GM12878 (cell line): Measurements from ENCODE around the gene MAP1S. TPM values are rescaled to one million over a fixed set of nuclear protein-coding genes. Genes with fewer than 3 reads are reported as not detected.

ENCODE experiments used
- BCLAF1 ChIP-seq: fragments of 450-650 bp; IDR thresholded peaks from 2 replicates; pipeline ENCODE4 v1.6.1; 2017; ENCODE audit warnings: antibody characterized with exemption, mild to moderate bottlenecking, moderate library complexity
- BMI1 ChIP-seq: fragments of 450-650 bp; IDR thresholded peaks from 2 replicates; pipeline ENCODE4 v1.6.1; 2016; ENCODE audit warnings: mild to moderate bottlenecking, moderate library complexity, borderline replicate concordance
- CBX3 ChIP-seq: fragments of 200-600 bp; sonication (generic); IDR thresholded peaks from 2 replicates; pipeline ENCODE4 v1.6.1; 2016; ENCODE audit warnings: low read depth, borderline replicate concordance
- CREB1 ChIP-seq: IDR thresholded peaks from 2 replicates; pipeline ENCODE4 v1.6.1; 2012; ENCODE audit warnings: low read depth, mild to moderate bottlenecking, inconsistent platforms
- HDAC6 ChIP-seq: fragments of 200-600 bp; sonication (generic); IDR thresholded peaks from one replicate; pipeline ENCODE4 v1.8.0; 2017; ENCODE audit warnings: antibody characterized with exemption; ENCODE audit not compliant: unreplicated experiment
- IKZF1 ChIP-seq: fragments of 450-650 bp; conservative IDR thresholded peaks from 2 replicates; pipeline ENCODE4 v1.6.1; 2017; ENCODE audit warnings: antibody characterized with exemption, mild to moderate bottlenecking
- NBN ChIP-seq: fragments of 450-650 bp; IDR thresholded peaks from 2 replicates; pipeline ENCODE4 v1.6.1; 2016
- PAX5 ChIP-seq: IDR thresholded peaks from 2 replicates; pipeline ENCODE4 v1.6.1; 2011; ENCODE audit warnings: low read depth, low read length, borderline replicate concordance
- PAX8 ChIP-seq: fragments of 450-650 bp; IDR thresholded peaks from 2 replicates; pipeline ENCODE4 v1.6.1; 2017; ENCODE audit warnings: mild to moderate bottlenecking, moderate library complexity
- SMARCA5 ChIP-seq: fragments of 450-650 bp; IDR thresholded peaks from 2 replicates; pipeline ENCODE4 v1.6.1; 2017; ENCODE audit warnings: mild to moderate bottlenecking
- SRF ChIP-seq, 2 experiments: IDR thresholded peaks; 2 replicates each; pipeline ENCODE4 v1.6.1; 2011; ENCODE audit warnings: low read depth in 2 of 2, low read length in 2 of 2, mild to moderate bottlenecking in 1 of 2, moderate library complexity in 1 of 2
- STAT1 ChIP-seq: fragments of 450-650 bp; conservative IDR thresholded peaks from 2 replicates; pipeline ENCODE4 v1.6.1; 2014; ENCODE audit warnings: antibody characterized with exemption, mild to moderate bottlenecking
- TCF7 ChIP-seq: IDR thresholded peaks from 2 replicates; pipeline ENCODE4 v1.6.1; 2014; ENCODE audit warnings: antibody characterized with exemption, borderline replicate concordance
- ZBTB11 ChIP-seq: fragments of 450-650 bp; formaldehyde crosslinking; IDR thresholded peaks from 2 replicates; pipeline ENCODE4 v1.5.0; 2022; ENCODE audit warnings: mild to moderate bottlenecking, missing genetic modification characterization
- polyA plus RNA-seq, 11 experiments: library from polyadenylated mRNA; depleted of rRNA in 4 of 11; unstranded in 6 of 11; stranded (reverse) in 5 of 11; fragments of >200 nt; fragmentation: Nextera tagmentation in 4 of 11; fragmentation: Illumina TruSeq in 1 of 11; extraction: Ambion mirVana in 4 of 11; extraction: Trizol in 1 of 11; gene quantifications; 1 replicate in 1 of 11; 2 replicates in 10 of 11; pipeline versions ENCODE4 v1.2.1 to v1.2.3, GENCODE V29; 2011 to 2016; ENCODE audit warnings: inconsistent platforms in 2 of 11, missing spikeins in 2 of 11, low read depth in 1 of 11
- total RNA-seq, 4 experiments: library from RNA; depleted of rRNA in 3 of 4; stranded (reverse); fragments of >200 nt in 3 of 4; fragmentation: Illumina TruSeq in 1 of 4; extraction: Trizol in 1 of 4; gene quantifications; 2 replicates each; pipeline versions ENCODE4 v1.2.1 to v1.2.3, GENCODE V29; 2013 to 2021
- TF ChIP-seq, protein P1 (sequence below): fragments of 450-650 bp; IDR thresholded peaks from 2 replicates; pipeline ENCODE4 v1.6.1; 2017; ENCODE audit warnings: mild to moderate bottlenecking
- TF ChIP-seq, protein P2 (sequence below): fragments of 450-650 bp; IDR thresholded peaks from 2 replicates; pipeline ENCODE4 v1.6.1; 2016; ENCODE audit warnings: mild to moderate bottlenecking
- TF ChIP-seq, protein P3 (sequence below): fragments of 150-350 bp; IDR thresholded peaks from 2 replicates; pipeline ENCODE4 v1.6.1; 2016; ENCODE audit warnings: low read depth, low read length

The MAP1S gene
- total and polyA plus RNA-seq, 10 of the 15 experiments (the other 5 are each of a cell fraction or from before 2014, with no cell fraction given): 2.1 to 63.9 (median 15.0) TPM

DNA sequence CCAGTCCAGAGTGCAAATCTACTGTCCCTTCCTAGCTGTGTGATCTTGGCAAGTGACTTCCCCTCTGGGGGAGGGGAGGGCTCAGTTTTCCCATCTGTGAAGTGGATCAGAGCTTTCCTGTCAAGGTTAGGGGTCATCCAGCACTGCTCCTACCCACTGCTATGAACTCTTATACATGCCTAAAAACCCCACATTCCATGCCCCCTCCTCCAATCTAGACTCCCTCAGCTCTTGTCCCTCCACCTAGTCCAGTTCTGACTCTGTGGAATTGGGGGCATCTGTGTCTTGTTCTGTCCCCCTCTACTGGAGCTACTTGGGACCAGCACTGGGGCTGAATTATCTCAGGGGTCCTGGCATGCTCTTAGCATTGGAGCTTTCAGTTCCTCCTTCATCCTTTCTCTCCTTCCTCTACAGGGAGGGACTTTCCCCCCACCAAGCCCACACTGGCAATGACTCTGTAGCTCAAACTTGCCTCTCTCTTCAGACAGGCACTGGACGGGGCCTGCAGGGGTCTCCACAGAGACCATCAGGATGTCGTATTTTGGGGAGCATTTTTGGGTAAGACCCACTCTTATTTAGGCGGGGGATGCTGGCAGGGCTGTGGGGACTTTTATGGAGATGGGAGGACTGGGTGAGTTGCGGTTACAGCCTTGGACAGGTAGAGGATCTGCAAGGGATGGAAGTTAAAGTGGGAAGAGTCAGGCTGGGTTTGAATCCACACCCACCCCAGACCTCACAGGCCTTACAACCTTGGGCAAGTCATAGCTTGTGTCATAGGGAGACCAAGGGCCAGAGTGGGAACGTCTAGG lies 35.6 kb downstream of the MAP1S start (continued):
- TF ChIP-seq CBX3 (no peak), IKZF1 (peak; percentile 88), TCF7 (no peak), CREB1 (peak; percentile 54), PAX5 (peak; percentile 64; the same call in 1 of the 2 replicates), BMI1 (peak; percentile 61; the same call in 1 of the 2 replicates), NBN (peak; percentile 88), HDAC6 (no peak), ZBTB11 (no peak), BCLAF1 (no peak), PAX8 (no peak), SRF (IDR thresholded peaks at IDR 0.05; ENCODE audit: low read depth in 2 of 2, low read length in 2 of 2) (no peak), STAT1 (peak; percentile 17; the same call in 1 of the 2 replicates), SMARCA5 (peak; percentile 99)
- TF ChIP-seq, protein P1, sequence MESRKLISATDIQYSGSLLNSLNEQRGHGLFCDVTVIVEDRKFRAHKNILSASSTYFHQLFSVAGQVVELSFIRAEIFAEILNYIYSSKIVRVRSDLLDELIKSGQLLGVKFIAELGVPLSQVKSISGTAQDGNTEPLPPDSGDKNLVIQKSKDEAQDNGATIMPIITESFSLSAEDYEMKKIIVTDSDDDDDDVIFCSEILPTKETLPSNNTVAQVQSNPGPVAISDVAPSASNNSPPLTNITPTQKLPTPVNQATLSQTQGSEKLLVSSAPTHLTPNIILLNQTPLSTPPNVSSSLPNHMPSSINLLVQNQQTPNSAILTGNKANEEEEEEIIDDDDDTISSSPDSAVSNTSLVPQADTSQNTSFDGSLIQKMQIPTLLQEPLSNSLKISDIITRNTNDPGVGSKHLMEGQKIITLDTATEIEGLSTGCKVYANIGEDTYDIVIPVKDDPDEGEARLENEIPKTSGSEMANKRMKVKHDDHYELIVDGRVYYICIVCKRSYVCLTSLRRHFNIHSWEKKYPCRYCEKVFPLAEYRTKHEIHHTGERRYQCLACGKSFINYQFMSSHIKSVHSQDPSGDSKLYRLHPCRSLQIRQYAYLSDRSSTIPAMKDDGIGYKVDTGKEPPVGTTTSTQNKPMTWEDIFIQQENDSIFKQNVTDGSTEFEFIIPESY: no peak; the same call in 1 of the 2 replicates
- TF ChIP-seq, protein P2, sequence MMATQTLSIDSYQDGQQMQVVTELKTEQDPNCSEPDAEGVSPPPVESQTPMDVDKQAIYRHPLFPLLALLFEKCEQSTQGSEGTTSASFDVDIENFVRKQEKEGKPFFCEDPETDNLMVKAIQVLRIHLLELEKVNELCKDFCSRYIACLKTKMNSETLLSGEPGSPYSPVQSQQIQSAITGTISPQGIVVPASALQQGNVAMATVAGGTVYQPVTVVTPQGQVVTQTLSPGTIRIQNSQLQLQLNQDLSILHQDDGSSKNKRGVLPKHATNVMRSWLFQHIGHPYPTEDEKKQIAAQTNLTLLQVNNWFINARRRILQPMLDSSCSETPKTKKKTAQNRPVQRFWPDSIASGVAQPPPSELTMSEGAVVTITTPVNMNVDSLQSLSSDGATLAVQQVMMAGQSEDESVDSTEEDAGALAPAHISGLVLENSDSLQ: peak; percentile 36; the same call in 1 of the 2 replicates
- TF ChIP-seq, protein P3, sequence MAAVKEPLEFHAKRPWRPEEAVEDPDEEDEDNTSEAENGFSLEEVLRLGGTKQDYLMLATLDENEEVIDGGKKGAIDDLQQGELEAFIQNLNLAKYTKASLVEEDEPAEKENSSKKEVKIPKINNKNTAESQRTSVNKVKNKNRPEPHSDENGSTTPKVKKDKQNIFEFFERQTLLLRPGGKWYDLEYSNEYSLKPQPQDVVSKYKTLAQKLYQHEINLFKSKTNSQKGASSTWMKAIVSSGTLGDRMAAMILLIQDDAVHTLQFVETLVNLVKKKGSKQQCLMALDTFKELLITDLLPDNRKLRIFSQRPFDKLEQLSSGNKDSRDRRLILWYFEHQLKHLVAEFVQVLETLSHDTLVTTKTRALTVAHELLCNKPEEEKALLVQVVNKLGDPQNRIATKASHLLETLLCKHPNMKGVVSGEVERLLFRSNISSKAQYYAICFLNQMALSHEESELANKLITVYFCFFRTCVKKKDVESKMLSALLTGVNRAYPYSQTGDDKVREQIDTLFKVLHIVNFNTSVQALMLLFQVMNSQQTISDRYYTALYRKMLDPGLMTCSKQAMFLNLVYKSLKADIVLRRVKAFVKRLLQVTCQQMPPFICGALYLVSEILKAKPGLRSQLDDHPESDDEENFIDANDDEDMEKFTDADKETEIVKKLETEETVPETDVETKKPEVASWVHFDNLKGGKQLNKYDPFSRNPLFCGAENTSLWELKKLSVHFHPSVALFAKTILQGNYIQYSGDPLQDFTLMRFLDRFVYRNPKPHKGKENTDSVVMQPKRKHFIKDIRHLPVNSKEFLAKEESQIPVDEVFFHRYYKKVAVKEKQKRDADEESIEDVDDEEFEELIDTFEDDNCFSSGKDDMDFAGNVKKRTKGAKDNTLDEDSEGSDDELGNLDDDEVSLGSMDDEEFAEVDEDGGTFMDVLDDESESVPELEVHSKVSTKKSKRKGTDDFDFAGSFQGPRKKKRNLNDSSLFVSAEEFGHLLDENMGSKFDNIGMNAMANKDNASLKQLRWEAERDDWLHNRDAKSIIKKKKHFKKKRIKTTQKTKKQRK: no peak
